ENCODE measurements around the gene PCSK1N.
A peak's percentile ranks its signal among the peaks of the same experiment; 100 is the strongest.
"Not testable (repeated sequence)": the region's sequence is repeated elsewhere in the genome, so short reads cannot be mapped to it uniquely, and the experiment has no call there.

PCSK1N gene

DNA sequence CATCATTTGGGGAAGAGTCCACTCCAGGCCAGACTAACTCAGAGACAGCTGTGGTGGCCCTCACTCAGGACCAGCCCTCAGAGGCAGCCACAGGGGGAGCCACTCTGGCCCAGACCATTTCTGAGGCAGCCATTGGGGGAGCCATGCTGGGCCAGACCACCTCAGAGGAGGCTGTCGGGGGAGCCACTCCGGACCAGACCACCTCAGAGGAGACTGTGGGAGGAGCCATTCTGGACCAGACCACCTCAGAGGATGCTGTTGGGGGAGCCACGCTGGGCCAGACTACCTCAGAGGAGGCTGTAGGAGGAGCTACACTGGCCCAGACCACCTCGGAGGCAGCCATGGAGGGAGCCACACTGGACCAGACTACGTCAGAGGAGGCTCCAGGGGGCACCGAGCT, 12.4 kb downstream of the PCSK1N start:
- DNase-seq (ENCODE audit: low read depth) = no peak

DNA sequence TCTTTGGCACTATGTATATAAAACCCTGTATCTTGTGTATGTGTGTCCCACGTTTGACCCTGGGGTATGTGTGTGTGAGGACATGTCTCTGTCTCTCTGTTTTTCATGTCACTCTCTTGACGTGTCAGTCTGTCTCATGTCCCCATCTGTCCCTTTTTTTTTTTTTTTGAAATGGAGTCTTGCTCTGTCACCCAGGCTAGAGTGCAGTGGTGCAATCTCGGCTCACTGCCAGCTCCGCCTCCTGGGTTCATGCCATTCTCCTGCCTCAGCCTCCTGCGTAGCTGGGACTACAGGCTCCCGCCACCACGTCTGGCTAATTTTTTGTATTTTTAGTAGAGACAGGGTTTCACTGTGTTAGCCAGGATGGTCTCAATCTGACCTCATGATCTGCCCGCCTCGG, 16.0 kb downstream of the PCSK1N start:
- not testable (repeated sequence) for DNase-seq (ENCODE audit: low read depth)

DNA sequence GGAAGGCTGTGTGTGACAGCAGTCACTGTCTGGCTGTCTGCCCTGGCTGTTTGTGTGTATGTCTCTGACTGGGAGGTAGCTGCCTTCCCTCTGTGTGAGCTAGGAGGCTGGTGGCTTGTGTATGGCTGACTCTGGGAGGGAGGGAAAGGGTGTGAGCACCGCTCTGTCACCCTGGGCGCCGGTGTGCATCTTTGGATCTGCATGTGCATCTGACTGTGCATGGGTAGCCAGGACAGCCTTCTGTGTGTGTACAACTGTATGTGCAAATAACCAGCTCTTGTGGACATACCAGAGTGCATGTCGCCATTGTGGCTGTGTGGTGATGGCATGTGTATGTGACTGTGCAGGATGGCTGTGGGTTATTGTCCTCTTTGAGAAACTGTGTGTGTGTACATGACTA, 16.5 kb downstream of the PCSK1N start:
- DNase-seq (ENCODE audit: low read depth) = no peak

DNA sequence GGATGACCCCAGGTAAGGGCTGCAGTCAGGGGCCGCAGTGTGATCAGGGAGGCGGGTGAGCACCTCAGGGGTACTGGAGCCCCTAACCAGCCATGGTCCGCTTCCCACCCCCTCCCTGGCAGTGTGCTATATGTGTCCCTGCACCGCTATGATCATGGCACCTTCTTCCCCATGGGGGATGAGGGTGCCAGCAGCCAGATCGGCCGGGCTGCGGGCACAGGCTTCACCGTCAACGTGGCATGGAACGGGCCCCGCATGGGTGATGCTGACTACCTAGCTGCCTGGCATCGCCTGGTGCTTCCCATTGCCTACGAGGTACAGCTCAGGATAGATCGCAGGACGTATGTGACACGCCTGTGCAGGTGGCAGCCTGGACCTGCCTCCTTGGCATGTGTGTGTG, 17.3 kb downstream of the PCSK1N start:
- no peak for DNase-seq (ENCODE audit: low read depth)

DNA sequence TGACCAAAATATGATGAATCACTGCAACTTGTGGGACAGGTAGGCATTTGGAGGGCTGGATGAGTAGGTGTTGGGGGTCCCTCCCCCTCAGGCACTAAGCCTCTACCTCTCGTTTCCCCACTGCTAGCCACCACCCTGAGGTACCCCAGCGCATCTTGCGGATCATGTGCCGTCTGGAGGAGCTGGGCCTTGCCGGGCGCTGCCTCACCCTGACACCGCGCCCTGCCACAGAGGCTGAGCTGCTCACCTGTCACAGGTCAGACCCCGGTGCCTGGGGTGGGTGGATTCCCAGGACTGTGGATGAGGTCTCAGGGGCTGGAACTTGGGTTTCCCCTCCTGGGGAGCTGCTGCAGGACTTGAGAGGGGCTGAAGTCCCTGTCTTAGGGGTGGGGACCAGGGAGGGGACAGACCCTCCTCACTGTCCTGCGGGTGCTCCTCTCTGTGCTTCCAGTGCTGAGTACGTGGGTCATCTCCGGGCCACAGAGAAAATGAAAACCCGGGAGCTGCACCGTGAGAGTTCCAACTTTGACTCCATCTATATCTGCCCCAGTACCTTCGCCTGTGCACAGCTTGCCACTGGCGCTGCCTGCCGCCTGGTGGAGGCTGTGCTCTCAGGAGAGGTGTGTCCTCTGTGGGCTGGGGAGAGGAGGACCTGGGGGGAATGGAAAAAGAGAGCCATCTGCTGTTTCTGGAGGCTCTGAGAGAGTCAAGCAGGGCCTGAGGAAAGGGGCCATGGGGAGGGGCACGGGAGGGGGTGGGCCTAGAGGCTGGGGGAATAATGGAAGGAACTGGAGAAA, 19.2 kb downstream of the PCSK1N start:
- DNase-seq (ENCODE audit: low read depth) = no peak

DNA sequence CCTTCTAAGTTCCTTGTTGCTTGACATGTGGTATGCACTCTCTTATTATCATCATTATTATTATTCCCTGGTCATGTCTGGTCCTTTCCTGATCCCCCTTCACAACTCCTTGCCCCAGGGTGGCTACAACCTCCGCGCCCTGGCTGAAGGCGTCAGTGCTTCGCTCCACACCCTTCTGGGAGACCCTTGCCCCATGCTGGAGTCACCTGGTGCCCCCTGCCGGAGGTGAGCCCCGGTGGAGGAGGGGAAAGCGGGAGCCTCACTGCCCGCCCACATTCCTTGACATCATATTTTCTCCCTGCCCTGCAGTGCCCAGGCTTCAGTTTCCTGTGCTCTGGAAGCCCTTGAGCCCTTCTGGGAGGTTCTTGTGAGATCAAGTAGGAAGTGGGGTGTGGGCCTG, 20.1 kb downstream of the PCSK1N start:
- DNase-seq (ENCODE audit: low read depth) = no peak

DNA sequence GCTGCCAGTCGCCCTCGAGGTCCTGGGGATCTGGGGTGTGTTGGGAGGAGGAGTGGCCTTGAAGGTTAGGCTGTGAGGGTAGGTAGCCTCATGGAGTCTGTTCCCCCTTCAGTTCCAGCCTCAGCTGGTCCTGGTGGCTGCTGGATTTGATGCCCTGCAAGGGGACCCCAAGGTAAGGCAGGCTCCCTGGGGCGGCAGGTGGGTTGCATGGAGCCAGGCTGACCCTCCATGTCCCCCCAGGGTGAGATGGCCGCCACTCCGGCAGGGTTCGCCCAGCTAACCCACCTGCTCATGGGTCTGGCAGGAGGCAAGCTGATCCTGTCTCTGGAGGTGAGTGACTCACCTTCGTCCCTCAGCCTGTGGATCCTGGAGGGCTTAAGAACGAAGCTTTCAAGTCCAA, 20.7 kb downstream of the PCSK1N start:
- DNase-seq (ENCODE audit: low read depth) = no peak

DNA sequence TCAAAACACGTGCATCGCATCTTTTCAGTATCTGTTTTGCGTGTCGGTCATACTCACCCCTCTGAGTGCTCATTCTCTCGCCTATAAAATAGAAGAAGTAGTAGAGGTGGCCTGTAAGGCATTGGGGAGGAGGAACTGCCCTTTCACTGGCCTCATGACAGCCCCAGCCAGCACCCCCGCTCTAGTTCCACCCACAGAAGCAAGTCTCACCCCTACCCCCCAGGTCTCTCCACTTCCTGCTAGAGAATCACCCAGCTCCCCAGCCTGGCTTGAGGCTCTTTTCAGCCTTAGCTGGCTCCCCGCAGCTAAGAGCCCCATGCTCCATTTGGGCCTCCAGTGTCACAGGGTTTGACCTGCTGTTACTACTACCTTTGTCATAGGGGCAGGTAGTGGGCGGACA, 21.8 kb downstream of the PCSK1N start:
- no peak for DNase-seq (ENCODE audit: low read depth)

DNA sequence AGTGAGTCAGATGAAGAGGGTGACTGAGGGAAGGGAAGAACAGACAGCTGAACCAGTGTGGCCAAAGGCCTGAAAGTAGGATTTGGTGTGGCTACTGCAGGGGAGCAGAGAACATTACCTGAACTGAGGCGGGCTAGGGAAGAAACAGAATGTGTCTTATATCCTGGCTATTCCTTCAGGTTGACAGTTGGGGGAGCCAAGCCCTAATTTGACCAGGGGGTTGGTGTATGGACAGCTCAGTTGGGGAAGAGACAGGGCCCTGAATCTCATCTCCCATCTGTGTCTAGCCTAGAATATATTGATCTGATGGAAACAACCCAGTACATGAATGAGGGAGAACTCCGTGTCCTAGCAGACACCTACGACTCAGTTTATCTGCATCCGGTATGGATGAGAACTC, 29.3 kb downstream of the PCSK1N start:
- DNase-seq (ENCODE audit: low read depth) = no peak

DNA sequence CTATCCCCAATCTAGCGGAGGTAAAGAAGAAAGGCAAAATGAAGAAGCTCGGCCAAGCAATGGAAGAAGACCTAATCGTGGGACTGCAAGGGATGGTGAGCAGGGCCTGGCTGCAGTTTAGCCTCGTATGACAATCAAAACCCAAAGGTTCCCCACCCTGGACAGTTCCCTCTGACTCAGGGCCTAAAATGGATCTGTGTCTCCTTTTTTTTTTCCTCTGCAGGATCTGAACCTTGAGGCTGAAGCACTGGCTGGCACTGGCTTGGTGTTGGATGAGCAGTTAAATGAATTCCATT, 32.6 kb downstream of the PCSK1N start:
- DNase-seq (ENCODE audit: low read depth) = no peak

DNA sequence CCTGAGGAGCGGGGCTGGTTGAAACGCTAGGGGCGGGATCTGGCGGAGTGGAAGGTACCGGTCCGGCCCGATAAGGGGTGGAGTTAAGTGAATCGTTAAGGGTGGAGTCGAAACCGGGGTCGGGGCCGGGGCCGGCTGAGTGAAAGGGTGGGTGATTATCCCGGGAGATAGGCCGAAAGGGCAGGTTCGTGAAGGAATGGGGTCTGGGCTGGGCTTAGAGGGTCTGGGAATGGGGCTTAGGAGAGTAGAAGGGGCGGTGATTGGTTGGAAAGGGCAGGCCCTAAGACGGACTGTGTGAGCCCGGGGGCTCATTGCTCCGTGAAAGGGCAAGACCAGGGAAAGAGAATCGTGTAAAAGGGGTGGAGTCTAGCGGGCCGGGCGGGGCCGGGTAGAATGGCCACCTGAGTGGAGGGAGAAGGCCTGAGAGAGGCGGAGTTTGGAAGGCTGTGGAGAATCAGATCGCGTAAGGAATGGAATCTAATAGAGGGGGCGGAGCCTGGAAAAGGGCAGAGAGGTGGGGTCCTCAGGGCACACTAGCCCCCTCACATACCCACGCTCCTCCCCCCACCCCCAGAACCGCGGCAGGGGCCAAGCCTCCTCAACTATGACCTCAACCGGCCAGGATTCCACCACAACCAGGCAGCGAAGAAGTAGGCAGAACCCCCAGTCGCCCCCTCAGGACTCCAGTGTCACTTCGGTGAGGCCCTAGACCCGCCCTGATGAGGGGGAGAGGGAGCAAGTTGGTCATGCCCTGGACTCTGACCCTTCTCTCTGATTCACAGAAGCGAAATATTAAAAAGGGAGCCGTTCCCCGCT, 33.1 kb downstream of the PCSK1N start:
- DNase-seq (ENCODE audit: low read depth) = peak; percentile 40

DNA sequence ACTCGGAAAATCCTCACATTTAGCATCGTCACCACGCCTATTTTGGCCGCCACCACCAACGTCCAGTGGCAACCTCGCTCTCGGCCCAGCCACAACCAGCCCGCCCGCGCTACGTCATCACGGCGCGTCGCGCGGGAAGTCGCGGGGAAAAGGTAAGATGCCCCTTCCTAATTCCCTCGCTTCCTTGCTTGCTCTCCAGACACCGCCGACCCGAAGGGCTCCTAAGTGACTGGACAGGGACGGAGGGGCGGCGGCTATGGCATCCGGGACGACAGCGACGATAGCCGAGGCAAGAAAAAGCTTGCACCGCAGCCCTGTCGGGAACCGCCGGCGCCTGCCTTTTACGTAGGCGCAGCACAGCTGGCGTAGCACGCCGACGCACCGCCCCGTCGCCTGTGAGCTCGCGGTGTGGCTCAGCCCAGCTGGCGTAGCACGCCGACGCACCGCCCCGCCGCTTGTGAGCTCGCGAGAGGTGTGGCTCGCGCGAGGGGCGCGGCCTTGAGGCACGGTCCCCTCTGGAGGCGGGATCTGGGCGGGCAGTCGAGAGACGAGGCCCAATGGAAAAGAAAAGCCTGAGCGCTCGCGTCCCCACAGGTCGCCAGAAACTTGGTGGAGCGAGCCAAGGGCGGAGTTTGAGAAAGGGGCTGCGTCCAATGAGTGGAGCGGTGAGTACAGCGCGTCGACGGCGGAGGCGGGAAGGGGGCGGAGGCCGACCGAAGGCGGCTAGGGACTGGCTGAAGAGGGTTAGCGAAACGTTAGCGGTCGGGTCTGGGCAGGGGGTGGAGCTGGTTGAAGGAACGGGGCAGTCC, 33.9 kb downstream of the PCSK1N start, which contains the start of gene HDAC6:
TSS of gene HDAC6 (plus strand) at position 788 of the 809 bp plus-strand sequence. CDS start 626 bp downstream, outside the sequence.
- DNase-seq (ENCODE audit: low read depth) = peak; percentile 96

DNA sequence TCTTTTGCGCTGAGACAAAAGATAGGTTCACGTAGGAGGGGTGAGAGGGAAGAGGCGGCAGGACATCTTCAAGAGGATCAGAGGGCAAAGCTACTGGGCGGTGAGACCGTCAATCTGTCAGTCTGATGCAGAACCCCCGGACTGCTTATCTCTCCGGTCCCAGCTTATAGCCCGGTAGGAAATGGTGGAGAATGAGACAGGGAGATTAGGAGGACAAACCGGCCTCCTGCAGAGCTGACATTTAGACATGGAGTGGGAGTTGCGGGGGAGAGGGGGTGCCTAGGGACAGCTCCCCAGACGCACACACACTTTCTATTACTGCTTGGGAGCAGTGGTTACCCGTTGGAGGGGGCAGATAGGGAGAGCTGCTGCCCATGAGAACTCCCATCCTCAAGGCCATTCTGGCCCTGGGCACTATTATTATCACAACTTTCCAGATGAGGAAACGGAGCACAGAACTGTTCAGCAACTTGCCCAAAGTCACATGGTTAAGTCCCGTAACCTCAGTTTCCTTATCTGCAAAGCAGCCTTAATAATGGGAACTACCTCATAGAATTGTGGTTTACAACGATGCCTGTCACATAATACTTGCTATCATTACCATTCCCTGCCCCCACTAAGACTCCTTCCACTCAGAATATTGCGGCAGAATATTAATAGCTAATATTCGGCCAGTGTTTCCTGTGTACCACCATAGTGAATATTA, 34.7 kb downstream of the PCSK1N start:
- no peak for DNase-seq (ENCODE audit: low read depth)

DNA sequence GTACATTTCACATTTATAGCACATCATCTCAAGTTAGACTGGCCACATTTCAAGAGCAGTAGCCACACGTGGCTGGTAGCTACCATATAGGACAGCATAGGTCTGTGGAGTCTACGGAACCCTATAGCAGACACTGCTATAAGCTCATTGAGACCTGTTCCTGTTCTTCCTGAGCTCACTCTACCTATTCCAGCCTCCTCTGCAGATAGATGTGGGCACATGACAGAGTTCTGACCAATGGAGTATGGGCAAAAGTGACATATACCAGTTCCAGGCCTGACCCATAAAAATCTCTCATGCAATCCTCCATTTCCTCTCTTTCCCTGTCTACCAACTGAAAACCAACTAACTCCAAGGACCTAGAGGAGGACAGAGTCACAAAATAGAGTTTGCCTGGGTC, 37.1 kb downstream of the PCSK1N start:
- no peak for DNase-seq (ENCODE audit: low read depth)

DNA sequence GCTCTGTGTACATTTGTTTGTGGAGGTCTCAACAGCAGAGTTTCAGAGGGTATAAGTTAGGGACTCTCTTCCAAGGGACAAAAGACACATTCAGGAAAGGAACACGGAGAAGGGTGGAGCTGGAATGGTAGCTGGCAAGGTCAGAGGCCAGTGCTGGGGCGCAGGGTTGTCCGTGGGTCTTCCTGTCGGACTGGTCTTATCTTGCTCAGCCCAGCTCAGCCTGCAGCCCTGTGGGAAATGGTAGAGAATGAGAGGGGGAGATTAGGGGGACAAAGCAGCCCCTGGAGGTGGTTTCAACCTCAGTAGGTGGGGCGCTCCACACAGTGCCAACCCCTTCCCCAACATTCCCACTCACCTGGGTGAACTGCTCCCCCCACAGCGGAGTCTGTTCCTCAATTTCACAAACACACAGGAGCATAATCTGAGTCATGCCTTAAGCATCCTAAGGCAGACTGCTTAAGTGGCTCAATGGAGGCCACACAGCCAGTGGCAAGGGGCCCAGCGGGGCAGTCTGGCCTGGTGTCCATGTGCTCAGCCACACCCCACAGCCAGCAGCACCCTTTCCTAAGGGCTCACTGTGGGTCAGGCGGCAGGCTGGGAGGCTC, 40.4 kb downstream of the PCSK1N start:
- peak; percentile 51 for DNase-seq (ENCODE audit: low read depth)

DNA sequence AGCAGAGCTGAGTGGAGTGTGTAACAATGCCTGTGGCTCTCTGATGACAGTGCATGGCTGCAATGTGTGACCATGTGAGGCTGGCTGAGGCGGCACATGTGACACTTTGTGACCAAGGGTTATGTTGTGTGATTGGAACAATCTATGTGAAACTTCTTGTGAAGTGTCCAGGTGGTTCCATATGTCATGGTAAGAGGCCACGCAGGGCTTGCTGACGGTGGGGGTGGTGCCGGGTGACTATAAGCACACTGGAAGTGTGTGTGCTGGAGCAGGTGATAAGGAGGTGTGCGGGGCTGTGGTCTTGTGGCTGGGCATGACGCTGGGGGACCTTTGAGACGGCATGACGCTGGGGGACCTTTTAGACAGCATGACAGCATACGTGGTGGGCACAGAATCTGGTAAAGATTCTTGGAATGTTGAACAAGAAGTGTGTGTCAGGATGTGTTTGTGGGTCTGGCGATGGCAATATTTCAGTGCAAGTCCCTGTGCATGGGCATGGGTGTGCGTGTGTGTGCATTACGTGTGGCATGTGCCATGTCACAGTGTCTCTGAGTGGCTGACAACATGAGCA, 41.0 kb downstream of the PCSK1N start:
- no peak for DNase-seq (ENCODE audit: low read depth)

DNA sequence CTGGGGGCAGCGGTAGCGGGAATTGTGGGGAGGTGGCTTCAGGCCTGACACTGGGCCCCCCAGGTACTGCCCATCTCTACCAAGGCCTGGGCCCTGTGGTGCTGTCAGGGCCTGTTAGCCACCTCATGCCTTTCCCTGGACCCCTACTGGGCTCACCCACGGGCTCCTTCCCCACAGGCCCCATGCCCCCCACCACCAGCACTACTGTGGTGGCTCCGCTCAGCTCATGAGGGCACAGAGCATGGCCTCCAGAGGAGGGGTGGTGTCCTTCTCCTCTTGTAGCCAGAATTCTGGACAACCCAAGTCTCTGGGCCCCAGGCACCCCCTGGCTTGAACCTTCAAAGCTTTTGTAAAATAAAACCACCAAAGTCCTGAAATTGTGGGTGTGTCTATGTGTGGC, 41.5 kb downstream of the PCSK1N start:
- no peak for DNase-seq (ENCODE audit: low read depth)

DNA sequence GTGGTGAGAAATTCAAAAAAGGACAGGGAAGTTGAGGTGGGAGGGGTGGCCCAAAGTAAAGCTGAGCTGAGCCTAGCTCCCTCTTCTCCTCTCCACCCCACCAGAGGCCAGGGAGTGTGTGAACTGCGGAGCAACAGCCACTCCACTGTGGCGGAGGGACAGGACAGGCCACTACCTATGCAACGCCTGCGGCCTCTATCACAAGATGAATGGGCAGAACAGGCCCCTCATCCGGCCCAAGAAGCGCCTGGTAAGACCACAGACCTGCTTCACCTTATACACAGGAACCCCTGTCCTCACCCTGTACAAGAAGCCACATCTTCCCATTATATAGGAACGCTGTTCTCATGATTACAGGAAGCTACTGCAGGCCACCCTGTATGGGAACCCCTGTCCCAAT, 43.2 kb downstream of the PCSK1N start:
- DNase-seq (ENCODE audit: low read depth) = no peak

DNA sequence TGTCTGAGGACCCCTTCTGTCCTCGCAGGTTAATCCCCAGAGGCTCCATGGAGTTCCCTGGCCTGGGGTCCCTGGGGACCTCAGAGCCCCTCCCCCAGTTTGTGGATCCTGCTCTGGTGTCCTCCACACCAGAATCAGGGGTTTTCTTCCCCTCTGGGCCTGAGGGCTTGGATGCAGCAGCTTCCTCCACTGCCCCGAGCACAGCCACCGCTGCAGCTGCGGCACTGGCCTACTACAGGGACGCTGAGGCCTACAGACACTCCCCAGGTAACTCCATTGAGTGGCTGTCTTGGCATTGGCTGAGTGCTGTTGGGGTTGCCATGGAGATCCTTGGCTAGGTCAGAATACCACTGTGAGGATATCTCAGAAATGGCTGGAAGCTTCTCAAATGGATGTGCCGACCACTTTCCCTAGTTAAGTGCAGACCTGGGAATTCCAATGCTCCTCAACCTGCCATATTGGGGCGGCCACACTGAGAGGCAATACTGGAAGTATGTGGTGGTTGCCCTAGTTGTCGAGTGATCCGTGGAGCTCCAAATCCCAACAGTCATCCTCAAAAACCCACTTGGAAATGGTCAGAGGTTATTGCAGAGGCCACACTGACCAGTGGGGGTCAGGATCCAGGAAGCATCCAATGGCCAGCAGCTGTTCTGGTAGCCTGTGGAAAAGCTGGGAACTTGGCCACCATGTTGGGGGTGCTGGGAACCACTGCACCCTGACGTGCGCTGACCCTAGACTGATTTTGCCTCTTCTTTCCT, 44.2 kb downstream of the PCSK1N start:
- no peak for DNase-seq (ENCODE audit: low read depth)

DNA sequence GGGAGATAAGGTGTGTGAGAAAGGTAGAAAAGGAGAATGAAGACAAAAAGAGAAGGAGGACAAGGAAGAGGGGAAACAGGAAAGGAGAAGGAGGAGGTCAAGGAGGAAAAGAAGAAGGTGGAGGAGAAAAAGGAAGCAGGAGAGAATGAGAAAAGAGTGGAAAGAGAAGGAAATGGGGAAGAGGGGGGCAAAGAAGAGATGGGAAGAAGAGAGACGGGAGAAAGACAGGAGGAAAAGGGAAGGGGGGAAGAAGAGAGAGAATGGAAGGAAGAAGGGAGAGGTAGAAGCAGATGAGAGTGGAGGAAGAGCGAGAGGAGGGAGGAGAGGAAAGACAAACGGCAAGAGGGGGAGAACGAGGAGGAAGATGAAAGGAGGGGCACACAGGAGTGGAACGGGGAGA, 44.9 kb downstream of the PCSK1N start:
- no peak for DNase-seq (ENCODE audit: low read depth)

Measured in GM04504 (cell line).